COR-L47 (cell line): ENCODE measurements around the gene APOB.

Source experiments
- DNase-seq: peaks from one replicate; lab custom pipeline; 2025; lab: John Stamatoyannopoulos, UW

The APOB gene

DNA sequence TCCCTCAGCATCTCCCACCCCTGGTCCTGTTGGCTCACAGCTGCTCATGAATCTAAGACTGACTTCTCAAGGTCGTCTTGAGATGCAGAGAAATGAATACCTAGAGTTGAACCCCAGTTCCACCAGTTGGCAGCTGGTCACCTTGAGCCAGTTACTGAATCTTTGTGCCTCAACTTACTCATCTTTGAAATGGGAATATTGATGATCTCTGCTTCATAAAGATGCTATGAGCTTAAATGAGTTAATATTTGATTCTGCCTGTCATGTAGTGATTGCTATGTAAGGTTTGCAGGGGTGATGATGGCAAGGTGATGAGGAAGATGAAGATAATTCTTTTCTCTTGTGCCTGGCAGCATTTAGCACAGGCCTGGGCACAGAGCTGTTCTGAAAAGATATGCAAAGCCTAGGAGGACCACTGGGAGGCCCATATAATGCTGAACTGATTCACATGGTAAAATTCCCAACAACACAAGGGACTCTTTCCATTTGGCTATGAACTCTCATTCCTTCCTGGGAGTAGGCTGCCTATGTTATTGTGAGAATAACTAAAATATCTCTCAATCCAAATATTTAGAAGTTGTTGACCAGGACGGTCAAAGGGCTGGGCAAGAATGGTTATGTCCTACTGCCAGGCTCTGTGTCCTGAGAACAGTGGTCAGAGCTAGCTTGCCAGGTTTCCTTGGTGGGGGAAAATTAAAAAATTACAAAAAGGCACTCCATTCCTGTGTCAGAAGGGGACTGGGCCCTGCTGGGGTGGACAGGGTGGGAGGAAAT, 70.9 kb downstream of the APOB start:
- no peak for DNase-seq

DNA sequence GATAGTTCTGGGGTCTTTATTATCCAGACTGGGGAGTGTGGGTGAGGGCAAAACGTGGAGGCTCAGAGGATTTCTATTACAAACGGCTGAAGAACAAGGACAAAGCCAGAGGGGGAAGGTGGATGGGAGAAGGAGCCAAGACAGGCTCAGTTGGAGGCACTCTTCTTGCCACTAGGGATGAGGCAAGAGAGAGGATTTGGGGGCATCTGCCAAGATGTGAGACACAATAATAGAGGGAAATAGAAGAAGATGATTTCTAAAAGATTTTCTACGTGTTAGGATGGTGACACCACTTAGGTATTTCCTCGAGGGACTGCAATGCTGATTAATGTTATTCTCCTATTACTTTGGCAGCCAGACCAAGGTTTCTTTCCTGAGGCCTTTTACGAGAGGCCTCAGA, 71.8 kb downstream of the APOB start:
- no peak for DNase-seq

DNA sequence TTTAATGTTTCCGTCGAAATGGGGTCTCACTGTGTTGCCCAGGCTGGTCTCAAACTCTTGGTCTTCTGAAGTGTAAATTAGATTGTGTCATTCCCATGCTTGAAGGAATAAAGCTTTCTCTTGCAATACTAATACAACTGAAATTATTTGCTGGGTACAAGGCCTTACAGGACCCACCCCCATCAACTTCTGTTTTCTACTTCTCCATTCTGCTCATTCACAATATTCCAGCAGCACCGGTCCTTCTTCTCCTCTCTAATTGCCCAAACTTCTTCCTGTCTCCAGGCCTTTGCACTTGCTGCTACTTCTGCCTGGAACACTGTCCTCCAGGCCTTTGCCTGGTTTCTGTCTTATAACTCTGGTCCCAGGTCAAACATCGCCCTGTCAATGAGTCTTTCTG, 73.8 kb downstream of the APOB start:
- DNase-seq = no peak

DNA sequence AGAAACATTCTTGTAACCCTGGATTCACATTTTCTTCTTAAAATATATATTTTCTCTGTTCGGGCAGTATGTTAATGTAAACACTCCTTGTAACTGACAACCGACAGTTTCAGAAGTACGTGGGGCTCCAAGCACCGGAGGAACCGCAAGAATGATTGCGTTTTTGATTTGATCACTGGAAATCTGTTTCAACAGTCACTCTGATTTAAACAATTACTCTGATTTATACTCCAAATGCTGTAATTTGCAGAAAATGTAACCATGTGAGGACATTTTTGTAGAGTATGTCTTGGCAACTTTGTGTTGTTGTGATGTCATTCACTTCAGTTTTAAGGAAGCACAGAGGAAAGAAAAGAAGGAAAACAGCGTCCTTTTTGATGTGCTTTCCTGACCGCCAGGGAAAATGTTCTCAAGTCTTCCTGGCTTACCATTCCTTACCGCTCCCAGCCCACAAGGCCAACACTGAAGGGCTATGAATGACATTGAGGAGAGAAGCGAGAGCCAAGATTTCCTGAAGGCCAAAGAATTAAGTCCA, 77.7 kb downstream of the APOB start:
- no peak for DNase-seq

DNA sequence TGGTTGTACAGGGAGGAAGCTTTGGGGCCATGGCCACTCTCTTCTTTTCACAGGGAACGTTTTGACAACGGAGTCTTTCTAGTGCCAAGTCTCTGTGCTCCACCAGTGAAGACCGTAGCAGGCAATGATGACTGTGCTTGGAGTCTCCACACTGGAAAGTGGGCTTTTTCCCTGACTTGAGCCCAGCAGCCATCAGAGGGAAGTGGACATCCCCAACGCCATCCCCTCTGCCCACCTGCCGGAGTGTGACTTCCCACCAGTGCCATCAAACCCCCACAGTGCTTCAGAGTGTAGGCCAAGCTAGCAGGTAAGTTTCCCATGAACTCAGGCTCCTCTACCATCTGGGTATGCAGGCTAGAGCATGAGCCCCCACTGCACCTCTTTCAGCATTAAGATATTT, 78.7 kb downstream of the APOB start:
- DNase-seq = no peak

DNA sequence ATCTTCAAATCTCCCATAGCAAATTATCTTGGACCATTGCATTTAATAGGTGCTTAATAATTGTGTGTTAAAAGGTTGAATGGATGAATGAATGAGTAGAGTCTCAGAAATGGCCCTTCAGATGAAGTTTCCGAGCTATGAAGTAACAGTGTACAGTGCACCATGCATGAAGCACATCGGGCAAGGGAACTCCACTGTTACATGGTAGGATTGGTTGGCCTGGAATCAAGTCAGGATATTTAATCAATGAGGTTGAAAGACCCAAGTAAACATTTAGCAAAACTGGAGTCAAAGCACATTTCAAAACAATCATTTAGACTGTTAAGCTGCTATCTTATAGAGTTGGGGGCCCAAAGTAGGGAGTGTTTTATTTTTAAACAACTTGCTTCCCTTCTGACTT, 80.0 kb downstream of the APOB start:
- no peak for DNase-seq

DNA sequence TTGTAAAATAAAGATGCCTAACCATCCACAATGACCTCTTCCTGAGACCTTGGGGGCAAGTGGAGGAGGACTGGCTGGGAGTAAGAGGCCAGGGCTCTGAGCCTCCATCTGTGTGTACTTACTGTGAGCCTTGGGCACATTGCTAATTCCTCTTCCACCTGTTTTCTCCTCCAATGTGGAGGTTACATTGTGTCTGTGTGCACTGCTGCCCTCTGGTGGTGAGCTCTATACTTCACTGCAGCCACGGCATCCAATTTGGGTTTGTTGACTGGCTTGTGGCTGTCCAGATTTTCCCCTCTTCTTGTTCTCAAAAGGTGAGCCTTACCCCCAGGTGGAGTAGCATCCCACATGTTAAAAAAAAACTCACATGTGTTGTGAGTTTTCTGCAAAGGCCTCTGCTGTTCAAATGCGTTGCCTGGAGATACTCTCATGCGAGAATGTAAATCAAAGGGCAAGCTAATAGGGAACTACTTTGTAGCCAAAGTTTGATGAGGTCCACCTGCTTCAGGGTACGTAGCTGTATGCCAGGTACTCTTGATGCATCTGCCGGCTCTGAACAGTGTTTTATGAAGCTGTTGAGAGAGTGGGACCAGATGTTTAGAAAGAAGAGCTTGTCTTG, 80.8 kb downstream of the APOB start:
- DNase-seq = peak; percentile 11

DNA sequence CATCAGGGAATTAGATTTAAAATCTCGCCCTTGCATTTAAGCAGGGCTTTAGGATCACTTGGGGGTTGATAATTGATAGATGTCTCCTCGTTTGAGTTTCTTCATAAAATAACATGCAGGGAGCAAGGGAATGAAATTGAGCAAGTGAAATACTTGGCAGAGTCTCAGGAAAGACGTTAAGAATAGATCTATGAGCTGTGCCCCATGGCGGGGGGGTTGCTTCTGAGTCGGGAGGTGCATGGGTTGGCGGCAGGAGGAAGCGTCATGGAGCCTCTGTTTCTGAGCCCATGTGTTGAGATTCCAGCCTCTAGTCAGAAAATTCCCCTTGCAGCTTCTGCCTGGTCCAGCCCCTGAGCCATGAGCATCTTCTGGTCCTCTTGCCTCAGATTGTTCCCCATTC, 82.0 kb downstream of the APOB start:
- no peak for DNase-seq

DNA sequence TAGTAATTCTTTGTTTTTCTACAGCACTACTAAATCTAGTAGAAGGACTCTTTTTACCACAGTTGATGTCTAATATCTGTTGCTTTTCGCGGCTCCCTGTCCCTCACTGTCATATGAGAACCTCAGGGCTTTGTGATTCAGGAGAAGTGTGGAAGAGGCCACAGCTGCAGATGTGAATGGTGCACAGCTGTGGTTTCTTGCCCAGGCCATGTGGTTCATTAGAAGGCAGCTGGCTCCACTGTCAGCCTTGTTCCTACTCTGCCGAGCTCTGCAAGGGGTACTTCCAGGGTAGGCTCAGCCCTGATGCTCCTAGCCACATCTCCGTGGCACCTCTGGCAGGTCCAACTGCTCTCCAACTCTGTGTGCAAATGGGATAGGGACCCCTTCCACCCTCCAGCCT, 83.9 kb downstream of the APOB start:
- no peak for DNase-seq

DNA sequence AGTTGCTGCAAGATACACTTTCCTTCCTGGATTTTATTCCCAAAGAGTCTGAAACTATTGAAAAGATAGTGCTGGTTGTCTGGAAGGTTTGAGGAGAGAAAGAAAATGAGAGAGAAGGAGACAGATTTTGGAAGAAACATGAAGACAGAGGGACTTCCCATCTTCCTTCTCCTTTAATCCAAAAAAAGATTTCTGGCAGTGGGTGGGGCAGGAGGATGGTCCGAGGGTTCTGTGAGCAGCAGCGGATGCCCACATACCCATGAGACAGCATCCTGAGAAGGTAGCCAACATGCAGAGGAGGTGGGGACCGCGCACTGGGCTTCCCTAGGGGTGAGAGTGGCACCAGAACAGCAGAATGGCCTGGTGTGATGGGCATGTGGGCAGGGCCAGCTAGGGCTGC, 84.6 kb downstream of the APOB start:
- DNase-seq = no peak

DNA sequence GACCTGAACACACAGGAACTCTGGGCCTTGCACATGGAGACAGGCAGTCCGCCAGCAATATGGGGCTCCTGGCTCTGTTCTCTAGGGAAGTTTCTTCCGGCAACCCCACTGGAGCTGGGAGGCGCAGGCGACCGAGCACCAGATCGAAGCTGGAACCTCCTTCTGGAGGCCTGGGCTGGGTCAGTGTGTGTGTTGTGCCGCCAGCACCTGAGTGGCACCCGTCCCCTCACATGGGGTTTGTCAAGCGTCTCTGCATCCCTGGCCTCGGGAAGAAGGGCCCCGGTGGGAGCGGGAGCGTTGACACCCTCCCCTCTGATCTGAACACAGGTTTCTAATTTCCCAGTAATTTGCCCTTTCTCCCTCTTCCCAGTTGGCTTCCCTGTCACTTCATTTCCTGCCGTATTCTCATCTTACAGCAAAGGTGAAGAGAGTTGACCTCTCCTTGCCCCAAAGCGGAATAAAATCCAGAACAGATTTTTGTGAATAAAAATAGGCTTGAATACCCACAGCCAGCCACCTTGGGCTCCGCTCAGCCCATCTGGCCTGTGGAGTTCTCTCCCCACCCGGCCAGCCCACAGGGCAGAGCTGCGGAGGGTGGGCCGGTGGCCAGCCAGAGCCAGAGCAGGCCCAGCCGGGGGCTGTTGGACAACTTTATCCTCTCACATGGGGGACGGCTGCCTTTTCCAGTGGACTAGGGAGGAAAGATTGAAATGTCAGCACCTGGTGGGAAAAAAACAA, 85.9 kb downstream of the APOB start:
- DNase-seq = no peak

DNA sequence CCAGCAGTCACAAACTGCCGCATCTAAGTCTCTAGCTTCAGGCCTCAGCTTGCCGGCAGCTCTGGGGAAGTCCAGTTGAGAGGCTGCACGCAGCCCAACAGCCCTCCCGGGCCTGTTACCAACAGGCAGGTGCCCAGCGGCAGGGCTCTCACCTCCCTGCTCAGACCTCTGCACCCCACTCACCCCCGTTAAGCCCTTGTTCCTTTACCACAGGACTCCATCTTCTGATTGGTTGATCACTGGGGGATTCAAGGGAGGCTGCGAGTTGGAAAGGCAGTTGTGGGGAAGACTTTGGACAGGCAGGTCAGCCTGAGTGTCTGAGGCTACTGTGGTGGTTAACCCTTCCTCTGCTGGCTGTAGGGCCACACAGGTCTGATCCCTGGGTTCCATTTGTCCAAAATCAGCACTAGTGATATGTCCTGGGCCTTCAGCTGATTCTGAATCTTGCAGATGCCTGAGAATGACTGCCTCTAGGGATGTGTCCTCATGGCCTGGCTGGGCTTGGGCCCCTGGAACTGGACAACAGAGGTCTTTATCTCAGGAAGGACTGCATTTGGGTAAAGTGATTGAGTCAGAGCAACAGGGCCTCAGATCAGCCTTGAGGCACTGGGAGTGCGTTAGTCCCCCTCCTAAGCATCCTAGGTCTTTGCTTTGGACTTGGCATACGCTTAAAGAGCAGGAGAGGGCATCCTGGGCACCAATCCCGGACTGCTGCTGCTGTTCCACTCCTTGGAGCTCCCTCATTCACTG, 88.4 kb downstream of the APOB start:
- no peak for DNase-seq

DNA sequence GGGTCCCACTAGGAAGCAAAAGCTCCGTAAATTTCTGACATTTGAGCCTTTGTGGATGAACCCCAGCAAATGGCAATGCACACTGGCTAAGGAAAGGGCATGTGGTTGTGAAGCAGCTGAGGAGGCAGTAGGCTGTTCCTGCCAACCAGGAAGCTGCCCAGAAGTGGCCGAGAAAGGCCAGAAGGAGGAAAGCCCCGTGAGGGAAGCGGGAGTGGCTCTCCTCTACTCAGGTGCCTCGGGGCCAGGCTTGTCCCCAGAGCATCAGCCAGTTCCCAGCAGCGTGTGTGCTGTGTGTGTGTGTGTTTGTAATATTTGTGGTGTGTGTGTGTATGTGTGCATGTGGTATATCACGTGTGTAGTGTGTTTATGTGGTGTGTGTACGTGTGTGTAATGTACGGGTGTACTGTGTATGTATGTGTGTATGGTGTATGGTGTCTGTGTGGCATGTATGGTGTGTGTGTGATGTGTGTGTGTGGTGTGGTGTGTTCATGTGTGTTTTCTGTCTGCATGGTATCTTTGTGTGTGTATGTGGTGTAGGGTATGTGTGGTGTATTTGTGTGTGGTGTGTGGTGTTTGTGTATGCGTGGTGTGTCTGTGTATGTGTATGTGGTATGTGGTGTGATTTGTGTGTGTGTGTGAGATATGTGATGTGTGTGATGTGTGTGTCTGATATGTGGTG, 90.6 kb downstream of the APOB start:
- no peak for DNase-seq
